Upper lobe of left lung (tissue), 6 donors: ENCODE measurements around the gene OTUD5. TPM values are rescaled to one million over a fixed set of nuclear protein-coding genes. Genes with fewer than 3 reads are reported as not detected.

Experiments used
- ATAC-seq, 2 donors: fragments of 200-7000 bp; cut with Tn5 transposase; one replicate each; pipeline ENCODE4 v1.9.1; 2022; ENCODE audit warnings: mild to moderate bottlenecking in 2 of 2, moderate library complexity in 2 of 2; ENCODE audit not compliant: low FRiP score in 2 of 2
- DNase-seq, 2 donors: peaks; one replicate each; pipeline ENCODE4 v3.0.0-alpha.2; 2019 to 2020
- H3K27ac ChIP-seq, 4 donors: fragments of 200-600 bp; sonication (generic); one replicate each; pipeline ENCODE4 v1.5.1; 2016 to 2019
- H3K27me3 ChIP-seq, 4 donors: fragments of 200-600 bp; sonication (generic); one replicate each; pipeline ENCODE4 v1.5.1; 2017 to 2019
- H3K36me3 ChIP-seq, 4 donors: fragments of 200-600 bp; sonication (generic); one replicate each; pipeline ENCODE4 v1.5.1; 2016 to 2019
- H3K4me1 ChIP-seq, 4 donors: fragments of 200-600 bp; sonication (generic); one replicate each; pipeline ENCODE4 v1.5.1; 2018 to 2019
- H3K4me3 ChIP-seq, 4 donors: fragments of 200-600 bp; sonication (generic); one replicate each; pipeline ENCODE4 v1.5.1; 2017 to 2019; ENCODE audit warnings: mild to moderate bottlenecking in 2 of 4, moderate library complexity in 1 of 4
- H3K9me3 ChIP-seq, 4 donors: fragments of 200-600 bp; sonication (generic); one replicate each; pipeline ENCODE4 v1.5.1; 2018 to 2019
- CTCF ChIP-seq, 6 experiments: fragments of 450-650 bp in 4 of 6; fragments of 200-600 bp in 2 of 6; sonication (generic) in 2 of 6; IDR thresholded peaks; one replicate each; pipeline ENCODE4 v1.5.1; 2016 to 2019; ENCODE audit warnings: antibody characterized with exemption in 6 of 6
- EP300 ChIP-seq, 4 donors: sonication (generic); formaldehyde crosslinking; IDR thresholded peaks; one replicate each; pipeline ENCODE4 v1.5.1; 2017; ENCODE audit warnings: antibody characterized with exemption in 4 of 4, control low read depth in 2 of 4
- POLR2A ChIP-seq, 4 donors: fragments of 450-650 bp; IDR thresholded peaks; one replicate each; pipeline ENCODE4 v1.5.1; 2016 to 2017; ENCODE audit warnings: antibody characterized with exemption in 4 of 4, mild to moderate bottlenecking in 2 of 4
- POLR2AphosphoS5 ChIP-seq, 2 donors: sonication (generic); formaldehyde crosslinking; IDR thresholded peaks; one replicate each; pipeline ENCODE4 v1.5.1; 2017; ENCODE audit warnings: antibody characterized with exemption in 2 of 2
- WGBS, 2 donors: methylation state at CpG; one replicate each; pipeline ENCODE4 v1.1.5; 2017 to 2018; 5-methylcytosine and 5-hydroxymethylcytosine counted together
- total RNA-seq, 6 donors: library from RNA; depleted of rRNA in 4 of 6; stranded (reverse); fragments of >200 nt in 4 of 6; gene quantifications; one replicate each; pipeline versions ENCODE4 v1.1.0 to v1.2.1, GENCODE V29; 2016 to 2021
- donor health status: DM: no; HTN: no; CAD: no; lungs with moderate emphysema.
- donor health status: DM: no; HTN: yes; CAD: no; lungs with severe emphysema.

The OTUD5 gene
- total RNA-seq, 6 donors from 2014 or later: 40.1 to 101 (median 49.6) TPM

GRCh38 chrX:48978226-48978625, 20.8 kb upstream of the OTUD5 start:
- Histone ChIP-seq H3K4me3 (no peak overlapping the region), H3K27me3 (no peaks in the 10 kb centered on the region), H3K4me1 (no peaks in the 10 kb centered on the region), H3K36me3 (peaks cover 0 to 77% (median 36%) of the 10 kb centered on the region in 4 donors), H3K27ac (no peak overlapping the region), H3K9me3 (no peaks in the 10 kb centered on the region)
- no peak for ATAC-seq
- 97 to 98% methylated on average over 4 to 5 of the region's 5 CpGs for WGBS, 2 donors
- TF ChIP-seq POLR2AphosphoS5 (IDR thresholded peaks at IDR 0.05) (no peak), CTCF (IDR thresholded peaks at IDR 0.05) (no peak), EP300 (IDR thresholded peaks at IDR 0.05) (no peak), POLR2A (IDR thresholded peaks at IDR 0.05) (no peak)
- DNase-seq: no peak

- 60 to 65% methylated on average over 3 to 6 of the region's 6 CpGs for WGBS, 2 donors
- peaks cover 0 to 12% (median 7%) of the 10 kb centered on the region in 4 donors for H3K4me1 ChIP-seq
- peaks cover 0 to 55% (median 21%) of the 10 kb centered on the region in 4 donors for H3K36me3 ChIP-seq
- no peak overlapping the region for H3K27ac ChIP-seq
- H3K9me3 ChIP-seq: no peaks in the 10 kb centered on the region
- TF ChIP-seq CTCF (IDR thresholded peaks at IDR 0.05): no peak
- no peak for TF ChIP-seq EP300 (IDR thresholded peaks at IDR 0.05)
- TF ChIP-seq POLR2AphosphoS5 (IDR thresholded peaks at IDR 0.05): no peak
- TF ChIP-seq POLR2A (IDR thresholded peaks at IDR 0.05): no peak
- H3K27me3 ChIP-seq: no peaks in the 10 kb centered on the region
- no peak for ATAC-seq
- no peak for DNase-seq
- H3K4me3 ChIP-seq: no peak overlapping the region
These were observed 18.7 kb upstream of the OTUD5 start for GRCh38 chrX:48976086-48976485.

GRCh38 chrX:48975541-48975940, 18.1 kb upstream of the OTUD5 start:
- no peaks in the 10 kb centered on the region for H3K9me3 ChIP-seq
- H3K36me3 ChIP-seq: peaks cover 0 to 51% (median 18%) of the 10 kb centered on the region in 4 donors
- H3K27me3 ChIP-seq: no peaks in the 10 kb centered on the region
- H3K4me1 ChIP-seq: peaks cover 0 to 12% (median 7%) of the 10 kb centered on the region in 4 donors
- H3K27ac ChIP-seq: no peak overlapping the region
- TF ChIP-seq POLR2A (IDR thresholded peaks at IDR 0.05) (no peak), CTCF (IDR thresholded peaks at IDR 0.05) (no peak), EP300 (IDR thresholded peaks at IDR 0.05) (no peak), POLR2AphosphoS5 (IDR thresholded peaks at IDR 0.05) (no peak)
- no peak for ATAC-seq
- no peak for DNase-seq
- WGBS, 2 donors: 83 to 88% methylated on average over 5 of the region's 5 CpGs
- H3K4me3 ChIP-seq: no peak overlapping the region

- Histone ChIP-seq H3K9me3 (no peaks in the 10 kb centered on the region), H3K4me3 (no peak overlapping the region), H3K27ac (no peak overlapping the region), H3K27me3 (no peaks in the 10 kb centered on the region), H3K4me1 (peaks cover 0 to 12% (median 7%) of the 10 kb centered on the region in 4 donors), H3K36me3 (peaks cover 0 to 47% (median 16%) of the 10 kb centered on the region in 4 donors)
- WGBS, 2 donors: 89 to 90% methylated on average over 2 to 7 of the region's 7 CpGs
- DNase-seq (no peak), ATAC-seq (no peak)
- TF ChIP-seq POLR2A (IDR thresholded peaks at IDR 0.05) (no peak), POLR2AphosphoS5 (IDR thresholded peaks at IDR 0.05) (no peak), EP300 (IDR thresholded peaks at IDR 0.05) (no peak), CTCF (IDR thresholded peaks at IDR 0.05) (no peak)
These were observed 17.6 kb upstream of the OTUD5 start for GRCh38 chrX:48975041-48975440.

GRCh38 chrX:48974574-48974973, 17.2 kb upstream of the OTUD5 start:
- peaks cover 0 to 45% (median 15%) of the 10 kb centered on the region in 4 donors for H3K36me3 ChIP-seq

More at GRCh38 chrX:48974574-48974973, 17.2 kb upstream of the OTUD5 start:
- H3K27ac ChIP-seq: no peak overlapping the region
- peaks cover 0 to 12% (median 7%) of the 10 kb centered on the region in 4 donors for H3K4me1 ChIP-seq
- no peaks in the 10 kb centered on the region for H3K9me3 ChIP-seq
- TF ChIP-seq POLR2A (IDR thresholded peaks at IDR 0.05) (no peak), CTCF (IDR thresholded peaks at IDR 0.05) (no peak), POLR2AphosphoS5 (IDR thresholded peaks at IDR 0.05) (no peak), EP300 (IDR thresholded peaks at IDR 0.05) (no peak)
- ATAC-seq: no peak
- H3K4me3 ChIP-seq: no peak overlapping the region
- DNase-seq: no peak
- H3K27me3 ChIP-seq: no peaks in the 10 kb centered on the region
- WGBS, 2 donors: 88 to 92% methylated on average over 2 of the region's 2 CpGs
